GM12873 (cell line): ENCODE data around the gene MESD.

Experiments
- TF ChIP-seq, protein P1 (sequence below): IDR thresholded peaks from 2 replicates; pipeline ENCODE4 v1.5.1; 2012; ENCODE audit warnings: low read depth, mild to moderate bottlenecking, moderate library complexity, low read length, control low read depth; ENCODE audit not compliant: insufficient read depth; ENCODE audit errors: missing control alignments

Gene MESD

GRCh38 chr15:80948651-80949292 is 40.8 kb downstream of the MESD start:
- TF ChIP-seq, protein P1, sequence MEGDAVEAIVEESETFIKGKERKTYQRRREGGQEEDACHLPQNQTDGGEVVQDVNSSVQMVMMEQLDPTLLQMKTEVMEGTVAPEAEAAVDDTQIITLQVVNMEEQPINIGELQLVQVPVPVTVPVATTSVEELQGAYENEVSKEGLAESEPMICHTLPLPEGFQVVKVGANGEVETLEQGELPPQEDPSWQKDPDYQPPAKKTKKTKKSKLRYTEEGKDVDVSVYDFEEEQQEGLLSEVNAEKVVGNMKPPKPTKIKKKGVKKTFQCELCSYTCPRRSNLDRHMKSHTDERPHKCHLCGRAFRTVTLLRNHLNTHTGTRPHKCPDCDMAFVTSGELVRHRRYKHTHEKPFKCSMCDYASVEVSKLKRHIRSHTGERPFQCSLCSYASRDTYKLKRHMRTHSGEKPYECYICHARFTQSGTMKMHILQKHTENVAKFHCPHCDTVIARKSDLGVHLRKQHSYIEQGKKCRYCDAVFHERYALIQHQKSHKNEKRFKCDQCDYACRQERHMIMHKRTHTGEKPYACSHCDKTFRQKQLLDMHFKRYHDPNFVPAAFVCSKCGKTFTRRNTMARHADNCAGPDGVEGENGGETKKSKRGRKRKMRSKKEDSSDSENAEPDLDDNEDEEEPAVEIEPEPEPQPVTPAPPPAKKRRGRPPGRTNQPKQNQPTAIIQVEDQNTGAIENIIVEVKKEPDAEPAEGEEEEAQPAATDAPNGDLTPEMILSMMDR = no peak

GRCh38 chr15:80946576-80946975 is 43.0 kb downstream of the MESD start:
- TF ChIP-seq, protein P1 = no peak

DNA sequence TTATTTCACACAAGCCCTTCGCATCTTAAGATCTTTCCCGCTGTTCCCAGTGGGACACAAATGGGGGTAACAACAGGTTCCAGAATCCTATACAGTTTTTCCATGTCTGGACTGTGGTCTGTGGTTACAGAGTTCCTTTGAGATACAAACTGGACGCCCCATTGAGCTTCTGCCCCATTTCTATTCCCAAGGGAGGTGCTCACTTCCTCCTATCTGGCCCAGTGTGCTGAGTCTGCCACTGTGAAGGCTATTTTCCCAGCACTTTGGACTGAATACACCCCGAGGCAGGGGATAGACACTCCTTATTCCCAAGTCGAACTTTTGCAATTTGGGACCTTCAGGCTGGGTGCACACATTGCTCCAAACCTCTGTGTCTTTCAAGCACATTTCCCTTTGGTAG is 44.0 kb downstream of the MESD start:
- TF ChIP-seq, protein P1 = no peak

DNA sequence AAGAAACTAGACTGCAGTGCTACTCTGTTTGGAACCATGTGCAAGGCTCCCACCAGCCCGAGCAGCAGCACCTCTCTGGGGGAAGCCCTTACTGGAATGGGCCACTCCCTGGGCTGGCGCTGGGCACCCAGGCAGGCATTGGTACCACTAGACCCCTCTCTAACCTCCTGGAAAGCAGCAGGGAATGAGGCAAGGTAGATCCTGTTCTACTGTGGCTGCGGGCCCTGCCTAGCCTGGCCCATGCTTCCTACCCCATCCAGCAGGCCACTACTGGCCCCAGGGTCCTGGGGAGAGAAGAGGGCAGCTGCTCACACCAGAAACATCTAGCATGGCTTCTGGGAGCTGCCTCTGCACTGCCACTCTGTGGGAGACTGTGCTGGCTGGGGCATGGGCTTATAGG is 44.8 kb downstream of the MESD start:
- TF ChIP-seq, protein P1 = no peak

DNA sequence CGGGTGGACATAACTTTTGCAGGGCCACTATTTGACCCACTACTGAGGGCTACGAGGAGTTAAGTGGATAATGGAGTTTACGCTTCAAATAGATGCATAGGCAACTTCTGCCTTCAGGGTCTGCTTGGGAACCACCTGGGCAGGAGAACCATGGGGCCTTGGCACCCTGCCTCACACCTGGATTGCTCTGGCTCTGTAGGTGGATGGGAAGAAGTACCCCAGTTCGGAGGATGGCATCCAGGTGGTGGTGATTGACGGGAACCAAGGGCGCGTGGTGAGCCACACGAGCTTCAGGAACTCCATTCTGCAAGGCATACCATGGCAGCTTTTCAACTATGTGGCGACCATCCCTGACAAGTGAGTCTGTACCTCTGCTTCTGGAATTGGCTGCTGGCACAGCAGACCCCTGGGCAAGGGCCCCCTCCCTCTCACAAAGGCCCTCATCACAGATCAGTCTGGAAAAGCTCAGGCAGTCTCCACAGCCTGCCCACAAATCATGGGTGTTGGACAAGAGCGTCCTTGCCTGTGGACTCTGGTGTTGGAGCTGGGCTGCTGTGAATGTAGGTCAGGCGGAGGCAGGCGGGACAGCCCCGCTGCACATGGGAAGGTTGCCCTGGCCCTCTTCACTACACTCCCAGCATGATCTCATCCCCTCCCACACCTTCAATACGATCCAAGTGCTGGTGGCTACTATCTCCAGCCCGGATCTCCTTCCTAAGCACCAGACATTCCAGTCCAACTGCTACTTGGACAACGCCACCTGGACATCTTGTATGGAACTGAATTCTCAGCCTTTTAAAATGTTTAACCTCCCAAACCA is 46.7 kb downstream of the MESD start:
- TF ChIP-seq, protein P1 = no peak

- TF ChIP-seq, protein P1 = no peak
Observed at GRCh38 chr15:80942266-80942665, 47.4 kb downstream of the MESD start.

DNA sequence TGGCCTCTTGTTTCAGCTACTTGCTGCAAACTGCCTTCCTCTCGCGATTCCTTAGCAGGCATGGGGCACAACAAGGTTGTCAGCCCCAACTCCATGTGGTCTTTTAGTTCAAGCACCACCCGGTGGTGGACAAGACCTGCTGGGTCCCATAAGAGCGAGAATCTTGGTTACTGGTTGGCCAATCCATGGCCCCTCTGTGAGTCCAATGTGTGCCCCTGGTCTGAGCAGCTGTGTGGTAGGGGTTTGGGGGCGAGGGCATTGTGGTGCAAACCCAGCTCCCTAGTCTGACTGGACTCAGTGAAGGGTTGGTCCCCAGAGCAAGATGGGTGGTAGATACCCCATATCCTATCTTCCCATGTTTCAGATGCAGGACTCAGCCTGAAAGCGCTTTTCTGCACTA is 48.8 kb downstream of the MESD start:
- TF ChIP-seq, protein P1 = no peak
